ENCODE data around the gene SMLR1. TPM values are rescaled to one million over a fixed set of nuclear protein-coding genes. Genes with fewer than 3 reads are reported as not detected.

SMLR1 gene
- total RNA-seq, 1 experiment from 2014 or later = not detected

- Histone ChIP-seq H4K20me1 (ENCODE audit: low read length) (no peaks in the 10 kb centered on the region), H3K9me3 (ENCODE audit: low read length) (no peaks in the 10 kb centered on the region), H3K9ac (ENCODE audit: low read length) (no peak overlapping the region), H2AFZ (ENCODE audit: low read length) (no peak overlapping the region), H3K79me2 (ENCODE audit: low read length) (no peaks in the 10 kb centered on the region), H3K4me1 (ENCODE audit: insufficient read depth, low read length) (no peaks in the 10 kb centered on the region), H3F3A (ENCODE audit: low read length, unreplicated experiment) (no peaks in the 10 kb centered on the region), H3K27ac (ENCODE audit: low read length) (no peak overlapping the region), H3K4me2 (ENCODE audit: low read length) (no peak overlapping the region), H3K36me3 (ENCODE audit: low read depth, low read length) (no peaks in the 10 kb centered on the region), H3K4me3 (ENCODE audit: low read length) (no peak overlapping the region), H3K27me3 (ENCODE audit: low read length) (no peaks in the 10 kb centered on the region), H3K9me2 (replicated peaks; ENCODE audit: low read length) (no peaks in the 10 kb centered on the region)
- DNase-seq (no peak), ATAC-seq (no peak)
- no peak for TF ChIP-seq EZH2phosphoT487 (IDR thresholded peaks at IDR 0.05; ENCODE audit: borderline replicate concordance, low read length)
- no peak for TF ChIP-seq CTCF (conservative IDR thresholded peaks at IDR 0.05; ENCODE audit: low read depth, low read length)
- TF ChIP-seq EZH2 (IDR thresholded peaks at IDR 0.05; ENCODE audit: low read length, unreplicated experiment) = no peak
- CTCF ChIA-PET = no interaction called here
- intact Hi-C loops (cut with micrococcal nuclease) = loop anchor here (10.0 kb wide), 1 partner anchor 552 kb away; no protein-coding TSS in a partner anchor
- no TSS peak for BruUV-seq (replicated peaks)
- POLR2A ChIA-PET (ENCODE audit: unreplicated experiment) = no interaction called here
These were observed 20.1 kb downstream of the SMLR1 start for GRCh38 chr6:130847001-130847910.

DNA sequence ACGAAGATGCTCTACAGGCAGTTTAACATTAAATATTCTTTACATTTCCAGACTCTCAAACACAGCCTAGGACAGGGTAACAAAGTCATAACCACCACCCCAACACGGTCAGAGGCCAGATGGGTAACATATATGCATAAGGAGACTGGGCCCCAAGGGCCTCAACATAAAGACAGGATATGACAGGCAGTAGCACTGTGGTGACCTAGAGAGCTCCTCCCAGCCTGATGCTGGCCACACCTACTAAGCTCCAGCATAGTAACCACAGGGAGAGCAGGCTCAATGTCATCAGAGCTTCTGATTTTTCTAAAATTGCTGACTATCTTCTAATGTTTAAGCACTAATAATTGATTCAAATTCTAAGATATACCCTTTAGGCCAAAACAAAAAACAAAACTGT lies 21.7 kb downstream of the SMLR1 start:
- H3K9me2 ChIP-seq (replicated peaks; ENCODE audit: low read length) = no peaks in the 10 kb centered on the region
- H2AFZ ChIP-seq (ENCODE audit: low read length) = no peak overlapping the region
- H3K27me3 ChIP-seq (ENCODE audit: low read length) = no peaks in the 10 kb centered on the region
- H3K9me3 ChIP-seq (ENCODE audit: low read length) = no peaks in the 10 kb centered on the region
- CTCF ChIA-PET = no interaction called here
- H4K20me1 ChIP-seq (ENCODE audit: low read length) = no peaks in the 10 kb centered on the region
- H3K36me3 ChIP-seq (ENCODE audit: low read depth, low read length) = no peaks in the 10 kb centered on the region
- ATAC-seq (0 out of 2 replicates have a peak, but pooled peaks have one; percentile 27), DNase-seq (no peak)
- no peak overlapping the region for H3K9ac ChIP-seq (ENCODE audit: low read length)
- POLR2A ChIA-PET (ENCODE audit: unreplicated experiment) = no interaction called here
- H3K4me2 ChIP-seq (ENCODE audit: low read length) = no peak overlapping the region
- no peaks in the 10 kb centered on the region for H3K79me2 ChIP-seq (ENCODE audit: low read length)
- no peaks in the 10 kb centered on the region for H3K4me1 ChIP-seq (ENCODE audit: insufficient read depth, low read length)
- no peaks in the 10 kb centered on the region for H3F3A ChIP-seq (ENCODE audit: low read length, unreplicated experiment)
- no peak overlapping the region for H3K27ac ChIP-seq (ENCODE audit: low read length)
- intact Hi-C loops (cut with micrococcal nuclease) = loop anchor here (10.0 kb wide), 1 partner anchor 554 kb away; no protein-coding TSS in a partner anchor
- H3K4me3 ChIP-seq (ENCODE audit: low read length) = no peak overlapping the region
- no peak for TF ChIP-seq EZH2 (IDR thresholded peaks at IDR 0.05; ENCODE audit: low read length, unreplicated experiment)
- BruUV-seq (replicated peaks) = no TSS peak

DNA sequence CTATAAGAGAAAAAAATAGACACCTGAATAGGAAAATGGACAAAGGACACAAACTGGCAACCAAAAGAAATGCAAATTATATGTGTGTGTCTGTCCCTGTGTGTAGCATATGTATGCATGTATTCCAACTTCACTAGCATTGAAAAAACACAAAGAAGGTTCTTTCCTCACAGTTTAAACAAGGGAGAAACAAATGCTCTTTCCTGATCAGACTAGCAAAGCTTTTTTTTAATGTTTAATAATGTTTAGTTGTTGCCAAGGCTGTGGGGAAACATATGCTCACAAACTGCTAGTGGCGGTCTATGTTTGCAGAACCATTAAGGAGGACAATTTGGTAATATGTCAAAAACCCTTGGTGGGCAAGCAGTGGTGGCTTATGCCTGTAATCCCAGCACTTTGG lies 22.4 kb downstream of the SMLR1 start:
- H3K79me2 ChIP-seq (ENCODE audit: low read length) = no peaks in the 10 kb centered on the region
- H3K4me2 ChIP-seq (ENCODE audit: low read length) = no peak overlapping the region
- intact Hi-C loops (cut with micrococcal nuclease) = loop anchor here (10.0 kb wide), 1 partner anchor 555 kb away; no protein-coding TSS in a partner anchor
- H4K20me1 ChIP-seq (ENCODE audit: low read length) = no peaks in the 10 kb centered on the region
- H3K36me3 ChIP-seq (ENCODE audit: low read depth, low read length) = no peaks in the 10 kb centered on the region
- POLR2A ChIA-PET (ENCODE audit: unreplicated experiment) = no interaction called here
- no peak overlapping the region for H3K9ac ChIP-seq (ENCODE audit: low read length)
- DNase-seq (no peak), ATAC-seq (no peak)
- no peak for TF ChIP-seq CTCF (conservative IDR thresholded peaks at IDR 0.05; ENCODE audit: low read depth, low read length)
- TF ChIP-seq EZH2phosphoT487 (IDR thresholded peaks at IDR 0.05; ENCODE audit: borderline replicate concordance, low read length) = no peak
- TF ChIP-seq EZH2 (IDR thresholded peaks at IDR 0.05; ENCODE audit: low read length, unreplicated experiment) = no peak
- H3K4me3 ChIP-seq (ENCODE audit: low read length) = no peak overlapping the region
- no TSS peak for BruUV-seq (replicated peaks)
- H3F3A ChIP-seq (ENCODE audit: low read length, unreplicated experiment) = no peaks in the 10 kb centered on the region
- H3K4me1 ChIP-seq (ENCODE audit: insufficient read depth, low read length) = no peaks in the 10 kb centered on the region
- no peaks in the 10 kb centered on the region for H3K9me3 ChIP-seq (ENCODE audit: low read length)
- H3K27ac ChIP-seq (ENCODE audit: low read length) = no peak overlapping the region
- no peaks in the 10 kb centered on the region for H3K27me3 ChIP-seq (ENCODE audit: low read length)
- CTCF ChIA-PET = no interaction called here
- no peak overlapping the region for H2AFZ ChIP-seq (ENCODE audit: low read length)
- H3K9me2 ChIP-seq (replicated peaks; ENCODE audit: low read length) = no peaks in the 10 kb centered on the region

All from PC-3 (cell line).